A549 treated with DMSO at 1 μM for 4 hours (cell line): ENCODE data around the gene ITSN1. TPM values are rescaled to one million over a fixed set of nuclear protein-coding genes. Genes with fewer than 3 reads are reported as not detected.

Experiments used
- total RNA-seq: library from RNA; stranded (reverse); fragments of 200-300 nt; extraction: Qiagen RNA extraction; gene quantifications from 5 replicates; pipeline ENCODE4 v1.2.3, GENCODE V29; 2022; ENCODE audit warnings: low read depth

Gene ITSN1
- 13.3 to 19.3 TPM (median 16.7 TPM) in 5 replicates for total RNA-seq

DNA sequence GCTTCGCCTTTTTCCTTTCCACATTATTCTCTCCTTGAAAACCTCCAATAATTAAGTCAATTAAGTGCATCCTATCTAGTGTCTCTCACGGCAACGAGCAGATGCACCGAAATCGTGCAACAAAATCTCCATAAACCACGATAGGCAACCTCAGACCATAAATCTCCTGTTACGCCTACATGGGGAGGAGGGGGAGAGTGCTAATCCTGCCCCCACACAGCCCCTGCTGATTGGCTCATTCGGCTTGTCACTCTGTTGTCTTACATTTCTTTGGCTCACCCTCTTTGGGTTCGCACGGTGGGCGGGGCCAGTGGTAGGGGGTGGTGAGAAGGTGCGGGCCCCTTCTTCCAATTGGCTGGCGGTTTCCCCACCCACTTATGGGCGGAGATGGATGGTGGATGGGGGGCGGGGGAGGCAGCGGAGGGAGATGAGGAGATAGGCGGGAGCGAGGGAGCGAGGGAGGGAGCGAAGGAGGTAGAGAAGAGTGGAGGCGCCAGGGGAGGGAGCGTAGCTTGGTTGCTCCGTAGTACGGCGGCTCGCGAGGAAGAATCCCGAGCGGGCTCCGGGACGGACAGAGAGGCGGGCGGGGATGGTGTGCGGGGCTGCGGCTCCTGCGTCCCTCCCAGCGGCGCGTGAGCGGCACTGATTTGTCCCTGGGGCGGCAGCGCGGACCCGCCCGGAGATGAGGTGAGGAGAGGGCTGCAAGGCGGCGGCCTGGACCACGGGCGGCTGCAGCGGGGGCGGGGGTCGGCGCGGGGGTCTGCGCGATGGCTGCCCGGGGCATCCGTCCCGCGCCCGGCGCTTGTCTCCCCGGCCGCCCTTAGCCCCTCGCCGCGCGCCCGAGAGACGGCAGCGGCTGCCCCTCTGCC lies at the start of gene ITSN1:
ITSN1 (plus strand) TSS at position 475 of the 869 bp plus-strand sequence. CDS start 76,328 bp downstream, outside the sequence.

GRCh38 chr21:33641352-33642026 lies 812 bp upstream of the ITSN1 start, which contains the start of gene CRYZL1:
Gene CRYZL1 (minus strand): TSS chr21:33641741. CDS start chr21:33631551, 10,190 bp downstream.

DNA sequence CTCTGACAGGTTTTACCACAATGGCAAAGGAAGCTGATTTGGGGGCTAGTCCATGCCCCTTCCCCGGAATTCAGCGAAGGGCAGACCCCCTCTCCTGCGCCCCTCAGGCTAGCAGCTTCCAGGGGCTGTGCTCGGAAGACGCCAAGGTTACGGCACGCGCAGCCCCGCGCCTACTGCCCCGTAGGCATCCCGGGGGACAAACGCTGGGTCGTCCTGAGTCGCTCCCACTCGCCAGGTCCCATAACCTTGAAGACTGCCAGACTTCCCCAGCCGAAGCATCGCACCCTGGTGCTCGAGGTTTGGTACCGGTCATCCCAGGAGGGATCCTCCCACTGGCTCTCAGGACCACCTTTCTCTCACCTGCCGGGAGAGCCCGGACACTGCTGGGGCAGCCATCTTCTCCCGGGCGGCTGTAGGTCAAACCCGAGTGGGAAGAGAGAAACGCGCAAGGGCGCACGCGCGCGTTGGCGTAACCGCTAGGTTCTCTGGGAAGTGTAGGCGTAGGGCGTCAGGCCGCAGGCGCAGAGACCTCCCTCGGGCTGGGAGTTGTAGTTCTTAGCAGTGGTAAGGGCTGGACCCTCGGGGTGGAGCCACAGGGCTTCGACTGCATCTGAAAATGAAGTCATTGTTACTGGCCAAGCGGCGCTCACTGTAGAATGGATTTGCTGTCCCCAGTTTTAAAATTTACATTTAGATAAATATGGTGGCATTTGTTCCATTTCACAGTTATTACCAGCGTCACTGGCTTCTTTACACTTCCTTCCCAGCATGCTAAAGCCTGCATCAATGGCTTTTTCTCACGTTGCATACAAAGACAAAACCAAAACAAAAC lies 273.3 kb downstream of the ITSN1 start, which contains the start of gene ATP5PO:
ATP5PO (minus strand) TSS at position 437 of the 832 bp plus-strand sequence; CDS start at position 396, 41 bp downstream.

Other genes starting within 250 kb of the ITSN1 start
- gene IFNGR2, start 239.1 kb upstream of the ITSN1 start, total RNA-seq = 50.3 to 61.6 TPM (median 59.8 TPM) in 5 replicates
- gene TMEM50B, start 162.5 kb upstream of the ITSN1 start, total RNA-seq = 9.8 to 11.9 TPM (median 11.0 TPM) in 5 replicates
- 0.26 to 0.49 TPM (median 0.40 TPM) in 5 replicates for gene DNAJC28, start 150.8 kb upstream of the ITSN1 start, total RNA-seq
- 65.5 to 76.6 TPM (median 72.0 TPM) in 5 replicates for gene GART, start 100.4 kb upstream of the ITSN1 start, total RNA-seq
- gene SON, start 99.5 kb upstream of the ITSN1 start, total RNA-seq = 84.4 to 104 TPM (median 96.2 TPM) in 5 replicates
- 16.1 to 21.0 TPM (median 18.6 TPM) in 5 replicates for gene DONSON, start 53.8 kb upstream of the ITSN1 start, total RNA-seq
- gene CRYZL1, start 760 bp upstream of the ITSN1 start, total RNA-seq = 11.6 to 16.8 TPM (median 13.0 TPM) in 5 replicates